ENCODE results near the gene PTGR1. TPM values are rescaled to one million over a fixed set of nuclear protein-coding genes. Genes with fewer than 3 reads are reported as not detected.

PTGR1 gene
- total RNA-seq, 1 donor from 2014 or later = 28.1 TPM

- no peak for DNase-seq (ENCODE audit: low spot score)
- Mint-ChIP-seq H3K4me1 (ENCODE audit: low read depth) (no peaks in the 10 kb centered on the region), H3K27ac (ENCODE audit: unreplicated experiment) (no peak overlapping the region), H3K4me3 (ENCODE audit: unreplicated experiment) (no peak overlapping the region), H3K36me3 (ENCODE audit: low read depth) (peaks cover 16% of the 10 kb centered on the region), H3K27me3 (ENCODE audit: low read depth) (no peaks in the 10 kb centered on the region), H3K9me3 (ENCODE audit: low read depth) (peaks cover 29% of the 10 kb centered on the region)
- TF ChIP-seq CTCF (IDR thresholded peaks at IDR 0.05) = no peak
These were observed 66.2 kb downstream of the PTGR1 start for GRCh38 chr9:111533099-111533790.

GRCh38 chr9:111531716-111532115, 67.7 kb downstream of the PTGR1 start:
- no peak overlapping the region for H3K4me3 Mint-ChIP-seq (ENCODE audit: unreplicated experiment)
- DNase-seq (ENCODE audit: low spot score) = no peak
- no peaks in the 10 kb centered on the region for H3K27me3 Mint-ChIP-seq (ENCODE audit: low read depth)
- H3K27ac Mint-ChIP-seq (ENCODE audit: unreplicated experiment) = no peak overlapping the region
- no peaks in the 10 kb centered on the region for H3K4me1 Mint-ChIP-seq (ENCODE audit: low read depth)
- no peak for TF ChIP-seq CTCF (IDR thresholded peaks at IDR 0.05)
- H3K36me3 Mint-ChIP-seq (ENCODE audit: low read depth) = peaks cover 14% of the 10 kb centered on the region
- peaks cover 23% of the 10 kb centered on the region for H3K9me3 Mint-ChIP-seq (ENCODE audit: low read depth)

- Mint-ChIP-seq H3K4me3 (ENCODE audit: unreplicated experiment) (no peak overlapping the region), H3K9me3 (ENCODE audit: low read depth) (peaks cover 16% of the 10 kb centered on the region), H3K4me1 (ENCODE audit: low read depth) (peaks cover 11% of the 10 kb centered on the region), H3K27me3 (ENCODE audit: low read depth) (no peaks in the 10 kb centered on the region), H3K36me3 (ENCODE audit: low read depth) (peaks cover 8% of the 10 kb centered on the region), H3K27ac (ENCODE audit: unreplicated experiment) (no peak overlapping the region)
- no peak for TF ChIP-seq CTCF (IDR thresholded peaks at IDR 0.05)
- DNase-seq (ENCODE audit: low spot score) = no peak
These were observed 69.7 kb downstream of the PTGR1 start for GRCh38 chr9:111529787-111530186.

GRCh38 chr9:111527347-111527746, 72.1 kb downstream of the PTGR1 start:
- Mint-ChIP-seq H3K4me1 (ENCODE audit: low read depth) (peaks cover 11% of the 10 kb centered on the region), H3K4me3 (ENCODE audit: unreplicated experiment) (no peak overlapping the region), H3K36me3 (ENCODE audit: low read depth) (peaks cover 2% of the 10 kb centered on the region), H3K27ac (ENCODE audit: unreplicated experiment) (no peak overlapping the region), H3K9me3 (ENCODE audit: low read depth) (no peaks in the 10 kb centered on the region), H3K27me3 (ENCODE audit: low read depth) (no peaks in the 10 kb centered on the region)
- no peak for DNase-seq (ENCODE audit: low spot score)
- TF ChIP-seq CTCF (IDR thresholded peaks at IDR 0.05) = no peak

- peak; percentile 30 for TF ChIP-seq CTCF (IDR thresholded peaks at IDR 0.05)
- Mint-ChIP-seq H3K9me3 (ENCODE audit: low read depth) (no peaks in the 10 kb centered on the region), H3K4me3 (ENCODE audit: unreplicated experiment) (peak within 1 kb of the TSS; percentile 86), H3K27me3 (ENCODE audit: low read depth) (peaks cover 4% of the 10 kb centered on the region), H3K4me1 (ENCODE audit: low read depth) (peaks cover 11% of the 10 kb centered on the region), H3K36me3 (ENCODE audit: low read depth) (no peaks in the 10 kb centered on the region), H3K27ac (ENCODE audit: unreplicated experiment) (peak within 1 kb of the TSS; percentile 67)
- DNase-seq (ENCODE audit: low spot score) = peak; percentile 86
These were observed 74.1 kb downstream of the PTGR1 start, which contains the start of gene ZNF483 for GRCh38 chr9:111525056-111525977. ZNF483 (plus strand) TSS chr9:111525179; CDS start chr9:111527396, 2,217 bp downstream.
